ENCODE results near the gene CPA4. TPM values are rescaled to one million over a fixed set of nuclear protein-coding genes. Genes with fewer than 3 reads are reported as not detected.

The CPA4 gene
- total and polyA plus RNA-seq, 5 experiments from 2014 or later = not detected

DNA sequence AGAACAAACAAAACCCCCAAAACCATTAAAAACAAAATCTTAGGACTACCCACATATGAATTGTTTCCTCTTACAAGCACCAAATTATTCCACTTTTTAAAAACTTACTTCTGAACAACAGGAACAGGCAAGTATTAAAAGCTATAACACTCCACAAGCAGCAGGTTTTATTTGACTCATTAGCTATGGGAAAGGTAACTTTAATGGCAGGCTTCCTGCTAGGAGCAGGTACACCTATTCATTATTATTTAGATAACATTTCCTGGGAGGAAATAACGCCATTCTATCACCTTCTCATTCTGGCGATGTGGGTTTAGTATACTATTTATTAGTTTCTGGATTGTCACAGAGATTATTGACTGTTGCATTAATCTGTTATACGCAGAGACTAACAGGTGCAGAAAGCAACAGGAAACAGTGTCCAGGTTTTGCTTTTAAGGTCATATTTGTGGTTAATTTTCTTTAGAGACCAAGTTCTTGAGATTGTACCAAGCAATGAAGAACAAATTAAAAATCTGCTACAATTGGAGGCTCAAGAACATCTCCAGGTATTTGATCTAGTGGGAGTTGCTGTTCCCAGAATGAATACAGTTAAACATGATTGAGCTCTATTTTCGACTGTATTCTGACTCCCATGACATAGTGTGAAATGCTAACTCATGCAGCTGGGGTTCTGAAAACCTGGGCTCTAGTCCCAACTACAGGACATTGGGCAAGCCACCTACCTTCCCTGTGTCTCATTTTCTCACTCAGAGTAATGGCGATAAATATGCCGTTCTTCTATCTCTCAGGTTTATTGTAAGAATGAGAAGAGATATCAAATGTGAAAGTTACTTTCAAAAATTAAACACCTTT, 24.3 kb upstream of the CPA4 start:
- H3K36me3 Mint-ChIP-seq = no peaks in the 10 kb centered on the region
- POLR2A ChIA-PET = no interaction called here
- H3K27me3 Mint-ChIP-seq = peaks cover 0 to 2% (median 0%) of the 10 kb centered on the region in 5 donors
- H3K4me1 Mint-ChIP-seq = peaks cover 0 to 10% (median 6%) of the 10 kb centered on the region in 4 donors
- no peak overlapping the region for H3K4me3 Mint-ChIP-seq
- no peak overlapping the region for H3K27ac Mint-ChIP-seq
- ATAC-seq = no peak
- no peak for DNase-seq
- no peaks in the 10 kb centered on the region for H3K9me3 Mint-ChIP-seq

- POLR2A ChIA-PET = no interaction called here
- Mint-ChIP-seq H3K36me3 (no peaks in the 10 kb centered on the region), H3K9me3 (no peaks in the 10 kb centered on the region), H3K27me3 (peaks cover 0 to 2% (median 0%) of the 10 kb centered on the region in 5 donors), H3K27ac (no peak overlapping the region), H3K4me3 (no peak overlapping the region), H3K4me1 (peaks cover 3 to 15% (median 9%) of the 10 kb centered on the region in 4 donors)
- DNase-seq (no peak), ATAC-seq (no peak)
Observed at GRCh38 chr7:130269318-130269694, 23.7 kb upstream of the CPA4 start.

GRCh38 chr7:130270947-130271800, 21.8 kb upstream of the CPA4 start:
- POLR2A ChIA-PET = no interaction called here
- ATAC-seq = no peak
- no peaks in the 10 kb centered on the region for H3K9me3 Mint-ChIP-seq
- H3K4me3 Mint-ChIP-seq = peak overlapping the region in 1 of 10 donors; percentile 11
- peaks cover 3 to 15% (median 9%) of the 10 kb centered on the region in 4 donors for H3K4me1 Mint-ChIP-seq
- H3K36me3 Mint-ChIP-seq = no peaks in the 10 kb centered on the region
- no peak for DNase-seq
- peaks cover 0 to 7% (median 0%) of the 10 kb centered on the region in 5 donors for H3K27me3 Mint-ChIP-seq
- no peak overlapping the region for H3K27ac Mint-ChIP-seq

- POLR2A ChIA-PET = no interaction called here
- Mint-ChIP-seq H3K9me3 (no peaks in the 10 kb centered on the region), H3K4me3 (peak overlapping the region in 8 of 10 donors; percentile 66 to 92 (median 80)), H3K36me3 (no peaks in the 10 kb centered on the region), H3K27me3 (peaks cover 0 to 5% (median 0%) of the 10 kb centered on the region in 5 donors), H3K4me1 (peaks cover 3 to 15% (median 9%) of the 10 kb centered on the region in 4 donors), H3K27ac (peak overlapping the region in 4 of 10 donors; percentile 66 to 87 (median 78))
- DNase-seq (no peak), ATAC-seq (no peak)
Observed at GRCh38 chr7:130272381-130273080, 20.4 kb upstream of the CPA4 start.

DNA sequence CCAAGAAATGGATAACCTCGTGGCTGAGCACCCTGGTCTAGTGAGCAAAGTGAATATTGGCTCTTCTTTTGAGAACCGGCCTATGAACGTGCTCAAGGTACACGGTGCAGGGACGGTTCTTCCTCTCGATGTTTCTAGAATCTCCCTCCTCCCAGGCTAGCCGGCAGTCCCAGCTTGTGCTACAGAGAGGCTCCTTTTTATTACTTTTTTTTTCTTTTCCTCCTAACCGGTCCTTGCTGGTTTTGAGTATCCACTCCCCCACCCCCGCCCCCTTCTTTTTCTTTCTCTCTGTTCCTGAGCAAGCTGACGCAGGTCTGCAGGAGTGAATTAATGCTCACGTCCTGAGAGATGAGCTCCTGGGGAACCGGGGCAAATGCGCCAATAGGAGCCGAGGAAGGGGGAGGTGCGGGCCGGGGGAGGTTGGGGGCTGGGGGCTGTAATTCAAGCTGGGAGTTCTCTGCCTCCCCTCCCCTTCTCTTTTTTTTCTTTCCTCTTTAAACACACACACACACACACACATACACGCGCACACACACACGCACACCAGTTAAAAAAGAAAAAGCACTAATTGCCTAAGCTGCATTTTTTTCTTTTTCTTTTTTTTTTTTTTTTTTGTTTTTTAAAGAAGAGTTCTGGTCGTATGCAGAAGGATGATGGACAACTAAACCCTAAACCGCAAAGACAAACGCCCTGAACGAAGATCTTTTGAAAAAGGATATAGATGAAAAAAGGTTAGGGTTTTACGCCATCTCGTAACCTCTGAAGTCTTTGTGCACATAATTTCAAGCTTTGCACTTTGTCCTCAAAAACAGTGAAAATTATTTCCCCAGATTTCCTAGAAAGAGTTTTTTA, 19.7 kb upstream of the CPA4 start:
- peak overlapping the region; percentile 65 to 92 (median 82) for H3K4me3 Mint-ChIP-seq
- peak overlapping the region in 8 of 10 donors; percentile 25 to 88 (median 70) for H3K27ac Mint-ChIP-seq
- H3K4me1 Mint-ChIP-seq = peaks cover 3 to 15% (median 9%) of the 10 kb centered on the region in 4 donors
- ATAC-seq (peak; percentile 61 to 79), DNase-seq (peak in 8 of 10 donors; percentile 6 to 69 (median 29))
- H3K9me3 Mint-ChIP-seq = no peaks in the 10 kb centered on the region
- POLR2A ChIA-PET = interaction anchor here (0.6 to 0.8 kb wide), 2 partner anchors 95 to 143 kb away, joined by 3 to 4 read pairs; no protein-coding TSS in a partner anchor
- peaks cover 0 to 5% (median 0%) of the 10 kb centered on the region in 5 donors for H3K27me3 Mint-ChIP-seq
- no peaks in the 10 kb centered on the region for H3K36me3 Mint-ChIP-seq

DNA sequence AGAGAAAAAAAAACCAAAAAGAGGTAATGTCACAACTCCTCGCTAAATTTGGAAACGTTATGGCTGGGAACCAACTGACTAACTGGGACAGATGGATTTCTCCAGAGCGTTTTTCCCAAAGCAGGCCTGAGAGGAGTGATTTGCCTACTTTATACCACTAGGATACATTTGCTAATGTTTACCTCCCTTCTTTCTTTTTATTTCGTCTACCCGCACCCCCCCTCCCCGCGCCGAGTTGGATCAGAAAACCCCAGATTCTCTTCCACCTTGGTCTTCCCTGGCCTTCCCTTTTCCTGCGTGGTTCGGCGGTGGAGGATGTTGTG, 19.1 kb upstream of the CPA4 start:
- Mint-ChIP-seq H3K27me3 (peaks cover 0 to 5% (median 0%) of the 10 kb centered on the region in 5 donors), H3K9me3 (no peaks in the 10 kb centered on the region), H3K36me3 (no peaks in the 10 kb centered on the region), H3K27ac (peak overlapping the region in 6 of 10 donors; percentile 15 to 87 (median 64)), H3K4me3 (peak overlapping the region; percentile 53 to 92 (median 82)), H3K4me1 (peaks cover 3 to 15% (median 9%) of the 10 kb centered on the region in 4 donors)
- POLR2A ChIA-PET = interaction anchor here (0.8 kb wide), 1 partner anchor 94 kb away, joined by 4 read pairs; no protein-coding TSS in a partner anchor
- ATAC-seq (no peak), DNase-seq (no peak)

DNA sequence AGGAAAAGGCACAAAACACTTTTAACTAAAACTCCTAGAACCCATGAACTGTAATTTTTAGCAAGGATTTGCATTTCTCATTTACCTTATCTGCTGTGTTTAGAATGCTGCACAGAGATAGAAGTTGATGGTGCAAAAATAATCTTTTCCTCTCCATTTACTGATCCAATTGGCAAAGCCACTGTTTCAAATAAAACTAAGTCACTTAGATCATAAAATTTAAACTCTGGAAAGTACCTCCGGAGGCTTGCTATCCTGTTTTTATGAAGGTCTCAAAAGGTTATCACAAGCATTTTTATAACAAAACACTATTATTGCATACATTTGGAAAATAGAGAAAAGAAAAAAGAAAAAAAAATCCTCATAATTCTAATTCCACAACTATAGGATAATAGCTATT, 18.7 kb upstream of the CPA4 start:
- ATAC-seq (no peak), DNase-seq (no peak)
- H3K36me3 Mint-ChIP-seq = no peaks in the 10 kb centered on the region
- peak overlapping the region in 5 of 10 donors; percentile 15 to 81 (median 61) for H3K27ac Mint-ChIP-seq
- H3K4me1 Mint-ChIP-seq = peaks cover 3 to 15% (median 9%) of the 10 kb centered on the region in 4 donors
- POLR2A ChIA-PET = no interaction called here
- peaks cover 0 to 5% (median 0%) of the 10 kb centered on the region in 5 donors for H3K27me3 Mint-ChIP-seq
- H3K4me3 Mint-ChIP-seq = peak overlapping the region; percentile 26 to 87 (median 70)
- H3K9me3 Mint-ChIP-seq = no peaks in the 10 kb centered on the region

DNA sequence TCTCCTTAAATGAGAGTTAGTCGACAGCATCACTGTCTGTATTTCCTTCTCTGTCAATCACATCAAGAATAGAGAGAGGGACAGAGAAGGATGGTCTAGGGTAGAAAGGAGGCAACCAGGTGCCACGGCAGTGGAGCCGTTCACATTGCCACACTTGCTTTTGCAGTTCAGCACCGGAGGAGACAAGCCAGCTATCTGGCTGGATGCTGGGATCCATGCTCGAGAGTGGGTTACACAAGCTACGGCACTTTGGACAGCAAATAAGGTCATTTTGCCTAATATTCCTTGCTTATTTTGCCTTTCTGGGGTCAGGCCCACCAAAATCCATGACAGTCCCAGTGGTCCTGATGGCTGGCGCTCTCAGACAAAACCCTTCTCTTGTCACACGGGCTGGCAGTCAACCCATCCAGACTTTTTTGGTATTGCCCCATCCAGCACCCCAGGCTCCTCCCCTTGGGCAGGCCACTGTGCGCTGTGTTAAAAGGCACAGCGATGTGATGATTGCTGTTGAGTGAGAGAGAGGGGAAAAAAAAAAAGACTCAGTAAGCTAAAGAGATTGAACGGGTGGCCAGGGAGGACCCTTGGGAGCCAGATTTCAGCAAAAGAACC, 17.9 kb upstream of the CPA4 start:
- Mint-ChIP-seq H3K27me3 (peaks cover 0 to 5% (median 0%) of the 10 kb centered on the region in 5 donors), H3K27ac (no peak overlapping the region), H3K9me3 (no peaks in the 10 kb centered on the region), H3K4me3 (peak overlapping the region in 1 of 10 donors; percentile 14), H3K36me3 (no peaks in the 10 kb centered on the region), H3K4me1 (peaks cover 3 to 15% (median 9%) of the 10 kb centered on the region in 4 donors)
- ATAC-seq = no peak
- POLR2A ChIA-PET = no interaction called here
- no peak for DNase-seq

GRCh38 chr7:130275826-130276297, 17.1 kb upstream of the CPA4 start:
- H3K36me3 Mint-ChIP-seq = no peaks in the 10 kb centered on the region
- no peak overlapping the region for H3K4me3 Mint-ChIP-seq
- H3K27ac Mint-ChIP-seq = no peak overlapping the region
- POLR2A ChIA-PET = no interaction called here
- H3K27me3 Mint-ChIP-seq = peaks cover 0 to 5% (median 0%) of the 10 kb centered on the region in 5 donors
- H3K4me1 Mint-ChIP-seq = peaks cover 3 to 15% (median 9%) of the 10 kb centered on the region in 4 donors
- ATAC-seq (no peak), DNase-seq (no peak)
- H3K9me3 Mint-ChIP-seq = no peaks in the 10 kb centered on the region

- Mint-ChIP-seq H3K4me1 (peaks cover 3 to 15% (median 9%) of the 10 kb centered on the region in 4 donors), H3K27me3 (peaks cover 0 to 5% (median 0%) of the 10 kb centered on the region in 5 donors), H3K27ac (no peak overlapping the region), H3K36me3 (no peaks in the 10 kb centered on the region), H3K9me3 (no peaks in the 10 kb centered on the region), H3K4me3 (no peak overlapping the region)
- DNase-seq = no peak
- POLR2A ChIA-PET = no interaction called here
- ATAC-seq = no peak
Observed at GRCh38 chr7:130276796-130277762, 15.9 kb upstream of the CPA4 start.
